ENCODE data around the gene TRHDE.

TRHDE gene, protein sequence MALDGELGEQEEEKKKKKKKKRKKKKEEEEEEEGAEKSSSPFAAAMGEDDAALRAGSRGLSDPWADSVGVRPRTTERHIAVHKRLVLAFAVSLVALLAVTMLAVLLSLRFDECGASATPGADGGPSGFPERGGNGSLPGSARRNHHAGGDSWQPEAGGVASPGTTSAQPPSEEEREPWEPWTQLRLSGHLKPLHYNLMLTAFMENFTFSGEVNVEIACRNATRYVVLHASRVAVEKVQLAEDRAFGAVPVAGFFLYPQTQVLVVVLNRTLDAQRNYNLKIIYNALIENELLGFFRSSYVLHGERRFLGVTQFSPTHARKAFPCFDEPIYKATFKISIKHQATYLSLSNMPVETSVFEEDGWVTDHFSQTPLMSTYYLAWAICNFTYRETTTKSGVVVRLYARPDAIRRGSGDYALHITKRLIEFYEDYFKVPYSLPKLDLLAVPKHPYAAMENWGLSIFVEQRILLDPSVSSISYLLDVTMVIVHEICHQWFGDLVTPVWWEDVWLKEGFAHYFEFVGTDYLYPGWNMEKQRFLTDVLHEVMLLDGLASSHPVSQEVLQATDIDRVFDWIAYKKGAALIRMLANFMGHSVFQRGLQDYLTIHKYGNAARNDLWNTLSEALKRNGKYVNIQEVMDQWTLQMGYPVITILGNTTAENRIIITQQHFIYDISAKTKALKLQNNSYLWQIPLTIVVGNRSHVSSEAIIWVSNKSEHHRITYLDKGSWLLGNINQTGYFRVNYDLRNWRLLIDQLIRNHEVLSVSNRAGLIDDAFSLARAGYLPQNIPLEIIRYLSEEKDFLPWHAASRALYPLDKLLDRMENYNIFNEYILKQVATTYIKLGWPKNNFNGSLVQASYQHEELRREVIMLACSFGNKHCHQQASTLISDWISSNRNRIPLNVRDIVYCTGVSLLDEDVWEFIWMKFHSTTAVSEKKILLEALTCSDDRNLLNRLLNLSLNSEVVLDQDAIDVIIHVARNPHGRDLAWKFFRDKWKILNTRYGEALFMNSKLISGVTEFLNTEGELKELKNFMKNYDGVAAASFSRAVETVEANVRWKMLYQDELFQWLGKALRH

DNA sequence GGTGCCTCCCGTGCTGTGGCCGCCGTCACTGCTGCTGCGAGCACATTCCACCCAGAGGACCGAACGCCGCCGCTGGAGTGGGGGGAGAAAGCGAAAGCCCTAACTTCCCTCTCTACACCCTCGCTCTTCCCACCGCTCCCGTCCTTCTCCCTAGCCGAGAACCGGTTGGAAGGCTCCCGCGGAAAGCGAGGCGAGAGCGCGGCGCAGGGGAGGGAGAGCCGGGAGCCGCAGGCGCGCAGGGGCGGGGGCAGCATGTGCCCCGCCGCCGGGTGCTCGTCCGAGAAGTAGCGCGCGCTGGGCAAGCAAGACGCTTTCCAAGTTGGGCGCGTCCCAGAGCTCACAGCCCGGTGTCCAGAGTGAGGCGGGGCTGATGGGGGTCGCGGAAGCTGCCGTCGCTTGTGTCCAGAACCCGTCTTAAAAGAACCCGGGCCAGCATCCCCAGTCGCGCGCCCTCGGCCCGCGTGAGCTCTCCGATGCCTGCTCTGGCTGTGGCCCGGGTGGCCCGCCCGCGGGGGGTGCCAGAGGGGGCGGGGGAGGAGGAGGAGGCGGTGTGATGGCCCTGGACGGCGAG lies at the start of gene TRHDE:
TSS of gene TRHDE (plus strand) at position 280 of the 571 bp plus-strand sequence. CDS start at position 554, 274 bp downstream.
- DNase-seq, result no peak

DNA sequence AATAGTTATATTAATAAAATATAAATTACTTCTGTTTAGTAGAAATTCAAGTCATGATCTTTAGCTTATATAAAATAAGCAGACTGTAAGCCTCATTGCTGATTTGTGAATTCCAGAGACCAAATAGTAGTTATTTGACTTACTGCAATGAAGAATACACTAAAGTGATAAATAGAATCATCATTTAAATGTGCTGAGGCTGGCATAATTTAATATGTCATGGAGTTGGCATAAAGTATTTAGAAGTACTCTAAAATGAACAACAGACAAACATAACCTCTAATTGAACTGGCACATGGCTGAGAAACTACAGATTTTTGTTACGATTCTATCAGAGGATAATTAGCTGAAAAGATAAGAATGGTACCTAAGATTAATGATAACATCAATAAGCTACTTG lies 45.7 kb upstream of the TRHDE start:
- DNase-seq, result no peak

DNA sequence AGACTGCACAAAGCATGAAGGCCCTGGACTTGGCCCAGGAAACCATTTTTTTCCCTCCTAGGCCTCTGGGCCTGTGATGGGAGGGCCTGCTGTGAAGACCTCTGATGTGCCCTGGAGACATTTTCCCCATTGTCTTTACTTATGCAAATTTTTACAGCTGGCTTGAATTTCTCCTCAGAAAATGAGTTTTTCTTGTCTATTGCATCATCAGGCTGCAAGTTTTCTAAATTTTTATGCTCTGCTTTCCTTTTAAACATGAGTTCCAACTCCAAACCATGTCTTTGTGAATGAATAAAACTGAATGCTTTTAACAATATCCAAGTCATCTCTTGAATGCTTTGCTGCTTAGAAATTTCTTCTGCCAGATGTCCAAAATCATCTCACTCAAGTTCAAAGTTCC lies 43.7 kb upstream of the TRHDE start:
- DNase-seq, result no peak

DNA sequence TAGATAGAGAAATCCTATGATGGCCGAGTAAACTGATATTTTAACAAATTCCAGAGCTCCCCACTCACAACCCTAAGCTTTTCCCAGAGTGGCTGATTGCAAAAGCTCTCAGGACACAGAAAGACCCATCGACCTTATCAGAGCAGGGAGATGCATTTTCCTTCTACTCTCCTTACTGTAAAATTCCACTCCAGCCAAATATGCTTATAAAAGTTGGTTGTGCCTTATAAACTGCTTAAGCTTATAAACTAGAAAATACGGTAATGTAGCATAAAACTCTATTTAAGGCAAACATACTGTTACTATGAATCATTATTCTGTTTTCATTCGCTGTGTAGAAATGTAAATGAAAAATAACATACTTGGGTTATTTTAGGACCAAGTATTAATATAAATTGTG lies 41.6 kb upstream of the TRHDE start:
- no peak for DNase-seq

DNA sequence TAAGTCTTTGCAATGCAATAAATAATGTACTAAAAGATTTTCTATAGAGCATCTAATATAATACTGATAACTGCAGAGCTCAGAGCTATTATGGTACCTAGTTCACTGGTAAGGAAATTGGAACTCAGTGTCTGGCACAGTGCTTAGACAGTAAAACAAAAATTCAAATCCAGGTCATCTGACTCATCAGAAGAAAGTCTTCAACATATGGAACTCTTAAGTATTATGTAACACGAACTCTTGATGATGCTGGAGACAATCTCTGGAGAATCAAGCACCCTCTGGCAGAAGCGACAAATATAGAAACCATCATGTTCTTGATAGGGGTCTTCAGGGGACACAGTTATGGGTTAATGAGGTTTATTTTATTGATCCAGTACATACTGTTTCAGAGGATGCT lies 37.3 kb upstream of the TRHDE start:
- no peak for DNase-seq

DNA sequence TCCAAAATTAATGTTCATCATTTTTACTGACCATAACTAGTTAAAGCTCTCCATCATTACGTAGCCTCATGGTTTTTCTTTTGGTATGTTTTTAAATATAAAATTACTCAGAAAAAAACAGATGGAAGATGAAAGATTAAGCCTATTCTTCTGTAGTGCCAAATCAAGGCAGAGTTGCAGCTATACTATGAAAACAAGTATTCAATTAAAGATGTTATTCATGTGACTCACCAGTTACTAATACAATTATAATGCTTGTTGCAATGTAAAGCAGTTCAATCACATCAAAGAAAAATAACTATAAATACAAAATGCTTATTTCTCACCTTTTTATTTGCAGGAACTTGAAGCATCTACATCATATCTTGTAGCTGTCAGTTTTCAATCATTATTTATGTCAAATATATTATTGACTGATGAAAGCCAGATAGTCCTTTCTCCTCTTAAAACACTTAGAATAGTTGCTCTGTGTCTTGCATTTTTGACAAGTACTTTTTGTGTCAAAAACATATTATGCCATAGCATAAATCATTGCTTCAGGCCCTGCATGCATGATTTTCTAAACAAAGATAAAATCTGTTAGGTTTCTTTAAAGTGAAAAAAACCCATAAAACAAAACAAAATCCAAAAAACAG lies 36.0 kb upstream of the TRHDE start:
- no peak for DNase-seq

DNA sequence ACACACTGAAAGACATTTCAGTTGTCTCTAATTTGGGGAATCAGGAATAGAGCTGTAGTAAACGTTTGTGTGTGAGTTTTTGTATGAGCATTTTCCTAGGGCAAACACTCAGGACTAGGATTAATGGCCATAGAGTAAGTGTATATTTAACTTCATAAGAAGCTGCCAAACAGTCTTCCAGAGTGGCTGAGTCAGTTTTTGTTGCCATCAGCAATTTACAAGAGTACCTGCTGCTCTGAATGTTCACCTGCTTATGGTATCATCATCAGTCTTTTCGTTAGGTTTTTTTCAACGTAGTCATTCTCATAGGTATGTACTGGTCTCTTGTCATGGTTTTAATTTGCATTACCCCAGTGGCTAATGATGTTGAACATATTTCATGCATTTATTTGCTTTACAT lies 30.6 kb upstream of the TRHDE start:
- no peak for DNase-seq

DNA sequence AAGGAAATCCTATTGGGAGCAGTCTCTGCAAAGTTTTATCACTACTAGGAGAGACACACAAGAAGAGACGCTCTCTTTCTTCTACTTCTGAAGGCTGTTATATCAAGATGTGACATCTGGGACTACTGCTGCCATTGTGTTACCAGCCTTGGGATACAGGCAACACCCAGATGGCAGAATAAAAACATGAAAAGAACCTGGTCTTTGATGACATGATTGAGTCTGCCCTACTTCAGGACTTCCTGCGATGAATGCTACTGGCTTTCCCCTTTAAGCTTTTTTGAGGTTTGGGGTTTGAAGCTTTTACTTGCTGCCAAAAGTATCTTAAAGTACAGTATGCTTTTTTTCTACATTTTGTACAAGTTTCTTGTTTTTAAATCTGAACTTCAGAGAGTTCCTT lies 29.2 kb upstream of the TRHDE start:
- no peak for DNase-seq

DNA sequence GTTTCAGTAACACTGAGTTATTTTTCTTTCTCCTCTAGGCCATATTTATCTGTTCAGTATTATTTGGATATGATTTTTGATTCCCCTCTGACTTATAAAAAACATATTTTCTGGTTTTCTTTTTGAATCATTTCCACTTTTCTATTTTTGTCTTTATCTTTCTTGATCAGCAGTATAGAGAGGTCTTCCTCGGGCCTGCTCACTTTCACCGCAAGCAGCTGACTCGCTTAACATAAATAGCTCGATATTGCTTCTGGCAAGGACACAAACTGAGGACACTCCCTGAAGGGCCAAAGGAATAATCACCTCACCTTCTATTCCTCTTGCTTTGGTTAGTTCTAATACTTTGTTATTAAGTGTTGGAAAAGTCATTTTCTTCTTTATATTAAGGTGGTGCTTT lies 25.8 kb upstream of the TRHDE start:
- no peak for DNase-seq

DNA sequence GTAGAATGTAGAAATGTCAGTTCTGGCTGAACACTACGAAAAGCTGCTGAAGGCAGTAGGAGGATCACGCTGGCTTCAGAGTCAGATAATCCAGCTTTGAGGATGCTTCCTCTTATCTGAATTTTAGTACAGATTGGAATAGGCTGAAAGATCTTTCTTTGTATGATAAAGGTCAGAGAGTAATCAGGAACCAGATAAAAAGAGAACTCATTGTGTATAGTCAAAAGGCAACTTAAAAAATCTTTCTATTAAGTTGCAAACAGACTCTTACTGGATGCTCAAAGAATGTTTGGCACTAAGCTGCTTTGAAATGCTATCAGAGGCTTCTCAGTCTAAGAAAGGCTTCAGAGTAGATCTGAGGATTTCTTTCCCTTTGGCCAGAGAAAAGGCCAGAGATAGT lies 21.8 kb upstream of the TRHDE start:
- no peak for DNase-seq

DNA sequence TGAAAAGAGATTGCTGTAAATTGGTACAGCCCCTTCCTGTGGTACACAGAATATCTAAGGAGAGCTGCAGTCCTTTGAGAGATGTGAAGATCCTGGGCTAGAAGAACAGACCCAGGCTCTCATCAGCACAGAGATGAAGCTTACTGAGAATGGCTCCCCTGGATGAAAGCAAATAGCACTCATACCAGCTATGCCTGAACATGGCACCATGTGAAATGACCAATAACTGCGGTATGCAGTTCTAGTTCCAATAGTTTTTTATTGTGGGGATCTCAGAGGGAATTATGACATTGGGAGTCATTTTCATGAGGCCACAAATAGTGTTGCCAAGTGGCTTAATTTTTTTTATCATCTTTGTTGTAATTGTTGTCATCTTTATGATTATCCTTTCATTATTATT lies 15.4 kb upstream of the TRHDE start:
- no peak for DNase-seq

DNA sequence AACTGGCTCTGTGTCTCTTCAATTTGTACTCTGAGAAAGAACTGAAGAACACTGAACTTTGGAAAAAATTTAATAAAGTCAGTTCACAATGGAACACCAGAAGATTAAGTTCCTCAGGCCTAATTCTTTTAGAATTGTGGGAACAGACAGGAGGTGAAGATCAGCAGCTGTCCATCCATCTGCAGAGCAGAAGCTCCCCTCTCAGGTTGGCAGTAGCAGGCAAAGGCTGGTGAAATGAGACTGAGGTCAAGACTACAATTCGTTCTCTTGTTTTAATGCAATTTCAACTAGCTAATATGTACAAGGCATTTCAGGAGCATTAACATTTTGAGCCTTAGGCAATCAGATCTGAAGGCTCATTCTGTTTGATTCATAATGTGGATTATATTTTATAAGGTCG lies 10.3 kb upstream of the TRHDE start:
- DNase-seq, result no peak

DNA sequence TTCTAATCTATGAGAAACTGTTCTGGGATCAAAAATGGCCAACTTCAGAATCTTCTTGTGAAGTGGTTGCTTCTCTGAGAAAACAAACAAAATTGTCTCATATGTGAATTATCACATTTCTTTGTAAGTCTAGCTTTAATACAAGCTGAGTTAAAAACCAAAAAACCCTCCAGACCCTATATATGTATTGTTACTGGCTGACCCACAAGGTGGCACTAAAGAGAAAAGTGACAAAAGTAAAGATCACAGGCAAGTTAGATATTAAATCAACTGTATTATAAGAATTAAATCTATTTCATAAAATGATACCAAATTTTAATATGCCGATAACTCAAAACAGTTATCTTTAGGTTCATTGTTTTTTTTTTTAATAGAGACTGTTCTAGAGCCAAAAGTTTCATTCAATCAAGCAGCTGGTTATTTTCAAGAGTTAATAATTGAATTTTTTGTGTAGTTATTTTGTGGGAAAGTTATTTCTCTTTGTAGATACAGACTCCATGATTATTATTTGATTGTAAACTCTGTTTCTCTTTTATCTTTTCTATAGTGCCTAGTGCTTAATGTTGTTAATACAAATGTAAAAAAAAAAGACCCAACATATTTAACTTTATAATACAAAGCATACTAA lies 7.5 kb upstream of the TRHDE start:
- DNase-seq, result no peak

DNA sequence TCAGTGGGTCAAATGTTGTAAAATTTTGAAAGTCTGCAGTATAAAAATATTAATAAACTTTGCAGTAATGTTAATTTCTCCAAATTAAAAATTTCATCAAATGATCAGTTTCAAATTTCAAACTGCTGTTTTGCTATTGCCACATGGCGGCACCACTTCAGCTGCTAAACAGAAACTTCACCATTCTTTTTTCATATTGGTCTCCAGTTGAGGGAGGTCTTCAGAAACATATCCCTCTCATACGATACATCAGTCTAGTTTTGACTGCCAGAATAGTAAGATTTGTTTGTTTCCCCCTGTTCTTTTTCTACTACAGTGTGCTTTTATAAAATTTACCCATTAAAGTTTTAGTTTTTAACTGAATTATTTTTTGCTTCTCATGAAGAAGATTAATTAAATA lies 4.2 kb upstream of the TRHDE start:
- no peak for DNase-seq

DNA sequence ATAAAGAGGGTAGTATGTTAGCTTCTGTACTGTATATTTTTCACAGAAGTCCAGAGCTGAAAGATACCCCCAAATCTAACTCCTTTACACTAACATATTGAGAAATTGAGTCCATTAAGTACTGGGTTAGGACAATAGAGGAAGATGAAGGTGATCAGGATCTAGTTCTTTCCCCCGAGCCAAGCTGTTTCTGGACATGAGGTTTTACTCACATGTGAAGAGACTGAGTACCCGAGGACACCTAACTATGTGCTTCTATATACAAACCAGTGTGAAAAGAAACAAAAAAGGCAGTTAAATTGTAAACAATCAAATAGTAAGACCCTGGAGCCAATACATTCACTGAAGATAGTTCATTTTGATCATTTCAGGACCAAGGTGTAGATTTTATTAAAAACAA lies 3.8 kb upstream of the TRHDE start:
- DNase-seq, result no peak

DNA sequence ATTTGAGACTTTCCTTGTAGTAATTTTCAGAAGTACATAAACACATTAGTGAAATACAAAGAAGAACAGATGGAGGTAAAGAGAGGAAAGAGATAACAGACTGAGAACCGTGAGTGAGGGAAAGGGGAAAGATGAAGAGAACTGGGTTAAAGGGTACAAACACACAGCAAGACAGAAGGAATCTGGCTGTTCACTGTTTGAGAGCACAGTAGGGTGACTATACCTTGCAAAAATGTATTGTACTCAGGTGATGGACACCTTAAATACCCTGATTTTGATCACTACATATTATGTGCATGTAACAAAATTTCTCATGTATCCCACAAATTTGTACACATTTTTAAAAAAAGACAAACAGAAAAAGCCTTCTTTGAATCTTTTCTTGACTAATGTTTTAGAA lies 2.7 kb upstream of the TRHDE start:
- DNase-seq, result no peak

DNA sequence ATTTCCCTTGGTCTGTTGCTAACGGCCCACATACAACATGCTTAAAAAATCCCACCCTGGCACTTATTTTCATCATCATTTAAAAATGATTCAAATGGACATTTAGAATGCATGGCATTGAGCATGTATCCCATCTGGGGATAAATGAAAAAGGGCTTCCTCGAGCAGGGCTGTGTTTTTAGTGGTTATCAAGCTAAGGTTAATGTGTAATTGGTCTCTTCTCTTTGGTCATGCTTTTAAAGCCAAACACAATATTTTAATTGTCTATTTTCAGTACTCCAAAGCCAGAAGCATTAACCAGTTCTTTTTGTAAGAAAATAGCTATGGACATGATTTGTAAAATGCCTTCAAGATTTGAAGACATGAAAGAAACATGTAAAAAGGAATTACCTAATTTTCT lies 1.9 kb upstream of the TRHDE start:
- no peak for DNase-seq

DNA sequence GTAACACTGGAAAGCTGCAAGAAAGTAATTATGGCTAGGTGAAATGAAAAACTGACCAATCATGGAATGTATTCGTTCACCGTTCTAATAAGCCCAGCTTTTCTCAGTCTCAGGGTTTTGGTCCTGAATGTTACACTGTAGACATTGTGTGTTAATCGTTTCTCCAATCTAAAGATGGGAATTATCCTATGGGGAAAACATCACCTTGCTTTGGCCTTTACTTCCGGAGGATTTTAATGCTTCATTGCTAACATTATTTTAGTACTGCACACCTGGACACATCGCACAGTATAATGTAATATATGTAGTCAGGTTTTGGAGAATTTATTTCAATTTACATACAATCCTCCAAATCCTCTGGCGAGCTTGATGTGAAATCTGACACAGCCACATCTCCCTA lies 1.2 kb upstream of the TRHDE start:
- DNase-seq, result no peak

DNA sequence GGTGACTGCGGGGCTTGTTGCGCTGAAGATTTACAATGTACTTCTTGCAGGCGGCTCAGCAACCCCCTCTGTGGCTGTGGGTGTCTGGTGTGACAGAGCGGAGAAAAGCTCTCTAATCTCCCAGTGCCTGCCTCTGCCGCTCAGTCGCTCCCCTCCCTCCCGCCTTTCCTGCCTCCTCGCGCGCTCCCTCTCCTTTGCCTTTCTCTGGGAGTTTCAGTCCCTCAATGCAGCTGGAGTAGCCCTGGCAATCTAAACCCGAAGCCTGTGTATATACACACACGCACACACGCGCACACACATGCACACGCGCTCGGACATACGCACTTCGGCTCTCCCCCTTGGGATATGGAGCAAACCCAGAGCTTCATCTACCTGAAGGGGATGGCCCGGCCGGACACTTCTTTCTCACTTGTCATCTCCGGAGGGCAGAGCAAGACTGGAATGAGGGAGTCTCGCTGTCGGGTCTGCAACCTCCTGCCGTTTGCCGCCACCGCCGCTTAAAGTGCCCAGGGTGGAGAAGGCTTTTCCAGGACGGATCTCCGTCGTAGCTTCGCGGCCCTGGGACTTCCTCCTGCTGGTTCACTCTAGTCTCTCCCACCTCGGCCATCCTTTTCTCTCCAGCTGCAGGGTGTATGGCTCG lies 599 bp upstream of the TRHDE start:
- no peak for DNase-seq

DNA sequence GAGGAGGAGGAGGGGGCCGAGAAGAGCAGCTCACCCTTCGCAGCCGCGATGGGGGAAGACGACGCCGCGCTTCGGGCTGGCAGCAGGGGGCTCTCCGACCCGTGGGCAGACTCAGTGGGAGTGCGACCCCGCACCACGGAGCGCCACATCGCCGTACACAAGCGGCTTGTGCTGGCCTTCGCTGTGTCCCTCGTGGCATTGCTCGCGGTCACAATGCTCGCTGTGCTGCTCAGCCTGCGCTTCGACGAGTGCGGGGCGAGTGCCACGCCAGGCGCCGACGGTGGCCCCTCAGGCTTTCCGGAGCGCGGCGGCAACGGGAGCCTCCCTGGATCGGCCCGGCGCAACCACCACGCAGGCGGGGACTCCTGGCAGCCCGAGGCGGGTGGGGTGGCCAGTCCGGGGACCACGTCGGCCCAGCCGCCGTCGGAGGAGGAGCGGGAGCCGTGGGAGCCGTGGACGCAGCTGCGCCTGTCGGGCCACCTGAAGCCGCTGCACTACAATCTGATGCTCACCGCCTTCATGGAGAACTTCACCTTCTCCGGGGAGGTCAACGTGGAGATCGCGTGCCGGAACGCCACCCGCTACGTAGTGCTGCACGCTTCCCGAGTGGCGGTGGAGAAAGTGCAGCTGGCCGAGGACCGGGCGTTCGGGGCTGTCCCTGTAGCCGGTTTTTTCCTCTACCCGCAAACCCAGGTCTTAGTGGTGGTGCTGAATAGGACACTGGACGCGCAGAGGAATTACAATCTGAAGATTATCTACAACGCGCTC lies 745 bp downstream of the TRHDE start:
- no peak for DNase-seq

DNA sequence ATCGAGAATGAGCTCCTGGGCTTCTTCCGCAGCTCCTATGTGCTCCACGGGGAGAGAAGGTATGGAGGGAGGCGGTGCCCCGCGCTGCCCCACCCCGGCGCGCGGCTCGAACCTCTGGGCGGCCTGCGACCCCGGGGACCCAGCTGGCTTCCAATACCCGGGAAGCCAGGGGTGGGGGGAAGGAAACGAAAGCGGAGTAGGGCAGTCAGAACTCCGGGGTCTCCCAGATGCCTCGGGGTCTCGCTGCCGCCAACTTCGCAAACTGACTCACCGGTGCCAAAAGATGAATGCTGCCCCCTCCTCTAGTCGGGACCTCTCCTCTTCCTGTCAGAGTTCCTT lies 1.3 kb downstream of the TRHDE start:
- no peak for DNase-seq
